ENCODE data around the gene BAG2. TPM values are rescaled to one million over a fixed set of nuclear protein-coding genes. Genes with fewer than 3 reads are reported as not detected.

BAG2 gene
- total RNA-seq, 1 experiment from 2014 or later: 14.0 TPM

GRCh38 chr6:57210060-57210459 lies 37.9 kb downstream of the BAG2 start:
- H3K27me3 ChIP-seq (ENCODE audit: control insufficient read depth, insufficient read depth, low read length): no peaks in the 10 kb centered on the region
- TF ChIP-seq TCF7L2 (IDR thresholded peaks at IDR 0.05; ENCODE audit: low read depth, low read length) (no peak), REST (IDR thresholded peaks at IDR 0.05; ENCODE audit: insufficient read depth in 1 of 2, low read depth in 2 of 2, low read length in 1 of 2) (no peak), SIN3A (IDR thresholded peaks at IDR 0.05; ENCODE audit: borderline replicate concordance, insufficient read depth, low read depth, low read length) (no peak), CTCF (IDR thresholded peaks at IDR 0.05) (no peak), POLR2AphosphoS5 (IDR thresholded peaks at IDR 0.05; ENCODE audit: low read depth, low read length) (no peak)
- in situ Hi-C loops (cut with HindIII; ENCODE audit: low pct_unique_long_range_greater_than_20kb, low sequenced_read_pairs): no loop called here
- H3K4me3 ChIP-seq (ENCODE audit: low read depth in 2 of 2, low read length in 2 of 2): no peak overlapping the region
- H3K4me1 ChIP-seq (ENCODE audit: control insufficient read depth, insufficient read depth, low read length): peaks cover 3% of the 10 kb centered on the region; the same call in 1 of the 2 replicates
- H3K36me3 ChIP-seq (ENCODE audit: control insufficient read depth, insufficient read depth, low read length): no peaks in the 10 kb centered on the region
- H3K9me3 ChIP-seq (ENCODE audit: control insufficient read depth, insufficient read depth, low read depth, low read length): no peaks in the 10 kb centered on the region
- no TSS peak for BruUV-seq (replicated peaks)
- no peak for DNase-seq (ENCODE audit: low read depth, low spot score)
- CTCF ChIA-PET: no interaction called here
- no peak overlapping the region for H3K27ac ChIP-seq (ENCODE audit: low read length)
- POLR2A ChIA-PET: no interaction called here
- intact Hi-C loops (cut with micrococcal nuclease; ENCODE audit: unreplicated experiment): no loop called here
- no peak for ATAC-seq

- intact Hi-C loops (cut with micrococcal nuclease; ENCODE audit: unreplicated experiment) (no loop called here), in situ Hi-C loops (cut with HindIII; ENCODE audit: low pct_unique_long_range_greater_than_20kb, low sequenced_read_pairs) (no loop called here)
- Histone ChIP-seq H3K27ac (ENCODE audit: low read length) (no peak overlapping the region), H3K27me3 (ENCODE audit: control insufficient read depth, insufficient read depth, low read length) (no peaks in the 10 kb centered on the region), H3K9me3 (ENCODE audit: control insufficient read depth, insufficient read depth, low read depth, low read length) (no peaks in the 10 kb centered on the region), H3K4me1 (ENCODE audit: control insufficient read depth, insufficient read depth, low read length) (peaks cover 6% of the 10 kb centered on the region; the same call in 1 of the 2 replicates), H3K4me3 (ENCODE audit: low read depth in 2 of 2, low read length in 2 of 2) (no peak overlapping the region), H3K36me3 (ENCODE audit: control insufficient read depth, insufficient read depth, low read length) (no peaks in the 10 kb centered on the region)
- DNase-seq (ENCODE audit: low read depth, low spot score) (no peak), ATAC-seq (no peak)
- CTCF ChIA-PET: no interaction called here
- no TSS peak for BruUV-seq (replicated peaks)
- TF ChIP-seq TCF7L2 (IDR thresholded peaks at IDR 0.05; ENCODE audit: low read depth, low read length) (no peak), SIN3A (IDR thresholded peaks at IDR 0.05; ENCODE audit: borderline replicate concordance, insufficient read depth, low read depth, low read length) (no peak), REST (IDR thresholded peaks at IDR 0.05; ENCODE audit: insufficient read depth in 1 of 2, low read depth in 2 of 2, low read length in 1 of 2) (no peak), CTCF (IDR thresholded peaks at IDR 0.05) (no peak), POLR2AphosphoS5 (IDR thresholded peaks at IDR 0.05; ENCODE audit: low read depth, low read length) (no peak)
- POLR2A ChIA-PET: no interaction called here
Measured at GRCh38 chr6:57215260-57215659, 43.1 kb downstream of the BAG2 start.
